T-helper 1 cell treated with Interleukin-12 subunit alpha and Interleukin-12 subunit beta and Interleukin-4 antibody, amounts not matched to agents 30 μg/mL and 1 μg/mL, for 36 hours (primary cell): ENCODE data around the gene ARL15.

Experiments
- H3K27ac Mint-ChIP-seq: one replicate; pipeline ENCODE4 v1.8.0; 2021; ENCODE audit warnings: mild to moderate bottlenecking, mixed read lengths
- H3K27me3 Mint-ChIP-seq: one replicate; pipeline ENCODE4 v1.8.0; 2021; ENCODE audit warnings: low read depth, mixed read lengths
- H3K36me3 Mint-ChIP-seq: one replicate; pipeline ENCODE4 v1.8.0; 2021; ENCODE audit warnings: low read depth, mixed read lengths
- H3K4me1 Mint-ChIP-seq: one replicate; pipeline ENCODE4 v1.8.0; 2021; ENCODE audit warnings: low read depth, mixed read lengths
- H3K4me3 Mint-ChIP-seq: one replicate; pipeline ENCODE4 v1.8.0; 2021; ENCODE audit warnings: mild to moderate bottlenecking, moderate library complexity, mixed read lengths
- H3K9me3 Mint-ChIP-seq: one replicate; pipeline ENCODE4 v1.8.0; 2021; ENCODE audit warnings: mixed read lengths

ARL15 gene

DNA sequence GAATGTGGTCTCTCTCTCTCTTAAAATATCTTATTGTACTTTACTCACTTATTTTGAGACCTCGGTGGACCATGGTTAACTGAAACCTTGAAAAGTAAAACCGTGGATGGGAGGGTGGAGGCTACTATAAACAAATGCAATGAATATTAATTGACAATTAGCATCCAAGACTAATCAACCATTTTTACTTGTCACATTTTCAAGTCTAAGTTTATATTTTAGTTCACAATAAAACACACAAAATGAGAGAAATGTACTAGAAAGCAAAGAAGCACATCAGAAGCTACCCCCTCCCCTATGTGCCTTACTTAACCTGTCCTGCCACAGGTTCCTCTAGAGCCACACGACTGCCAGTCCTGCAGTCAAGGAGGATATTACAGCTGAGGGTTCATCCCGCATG, 4.6 kb downstream of the ARL15 start:
- peaks cover 23% of the 10 kb centered on the region for H3K4me1 Mint-ChIP-seq

DNA sequence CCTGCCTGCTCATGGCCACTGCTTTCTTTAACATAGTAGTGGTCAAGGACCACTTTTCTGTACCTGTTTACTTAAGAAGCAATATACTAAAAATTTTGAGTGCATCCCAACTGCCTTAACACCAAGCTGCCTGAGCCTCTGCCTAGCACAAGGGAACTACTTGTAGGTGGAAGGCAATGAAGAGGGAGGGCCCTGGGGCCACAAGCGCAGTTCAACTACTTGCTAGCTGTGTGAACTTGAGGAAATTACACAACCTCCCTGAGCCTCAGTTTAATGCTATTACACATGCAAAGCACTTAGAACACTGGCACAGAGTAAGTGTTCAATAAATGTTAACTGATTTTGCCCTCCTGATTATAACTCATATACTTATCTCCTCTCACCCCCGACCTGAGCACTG, 6.3 kb downstream of the ARL15 start:
- Mint-ChIP-seq H3K9me3 (no peaks in the 10 kb centered on the region), H3K27me3 (no peaks in the 10 kb centered on the region), H3K4me1 (peaks cover 11% of the 10 kb centered on the region), H3K36me3 (no peaks in the 10 kb centered on the region), H3K27ac (no peak overlapping the region), H3K4me3 (no peak overlapping the region)

More for the DNA sequence above, 4.6 kb downstream of the ARL15 start:
- H3K9me3 Mint-ChIP-seq: no peaks in the 10 kb centered on the region
- H3K4me3 Mint-ChIP-seq: no peak overlapping the region
- peaks cover 2% of the 10 kb centered on the region for H3K36me3 Mint-ChIP-seq
- no peak overlapping the region for H3K27ac Mint-ChIP-seq
- no peaks in the 10 kb centered on the region for H3K27me3 Mint-ChIP-seq

DNA sequence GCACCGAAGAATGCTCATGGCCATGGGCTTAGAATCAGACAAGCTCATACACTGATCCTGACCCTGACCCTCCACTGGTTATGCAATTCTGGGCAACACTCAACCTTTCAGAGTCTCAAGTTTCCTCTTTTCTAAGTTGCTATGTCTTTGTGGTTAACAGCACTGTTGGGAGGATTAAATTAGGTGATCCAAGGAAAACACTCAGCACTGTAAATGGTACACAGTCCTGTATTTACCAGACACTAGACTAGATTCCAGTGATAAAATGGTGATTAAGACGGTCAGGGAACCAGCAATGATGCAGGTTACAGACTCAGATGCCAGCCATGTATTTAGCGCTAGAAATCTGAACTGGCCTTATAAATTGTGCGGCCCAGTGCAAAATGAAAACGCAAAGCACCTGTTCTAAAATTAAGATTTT, 8.1 kb downstream of the ARL15 start:
- no peaks in the 10 kb centered on the region for H3K27me3 Mint-ChIP-seq
- no peak overlapping the region for H3K4me3 Mint-ChIP-seq
- no peak overlapping the region for H3K27ac Mint-ChIP-seq
- no peaks in the 10 kb centered on the region for H3K9me3 Mint-ChIP-seq
- no peaks in the 10 kb centered on the region for H3K36me3 Mint-ChIP-seq
- H3K4me1 Mint-ChIP-seq: peaks cover 8% of the 10 kb centered on the region

DNA sequence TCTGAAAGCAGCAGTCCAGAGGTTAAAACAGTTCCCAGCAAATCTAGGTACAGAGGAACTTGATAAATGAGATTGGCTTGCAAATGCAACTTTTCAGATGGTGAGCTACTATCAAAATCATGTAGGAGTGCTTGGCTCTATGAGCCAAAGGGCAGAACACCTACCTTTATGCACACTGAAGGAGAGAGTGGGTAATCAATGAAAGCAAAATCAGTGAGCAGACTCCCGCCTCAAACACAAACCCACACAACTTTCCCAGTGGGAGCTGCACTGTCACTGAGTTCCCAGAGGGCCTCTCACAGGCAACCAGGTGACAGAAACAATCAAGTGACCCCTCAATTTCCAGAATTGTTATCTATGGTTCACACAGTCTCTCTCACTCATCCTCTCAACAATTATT, 8.5 kb downstream of the ARL15 start:
- H3K4me3 Mint-ChIP-seq: no peak overlapping the region
- no peaks in the 10 kb centered on the region for H3K27me3 Mint-ChIP-seq
- no peaks in the 10 kb centered on the region for H3K36me3 Mint-ChIP-seq
- H3K9me3 Mint-ChIP-seq: no peaks in the 10 kb centered on the region
- H3K27ac Mint-ChIP-seq: no peak overlapping the region
- H3K4me1 Mint-ChIP-seq: peaks cover 8% of the 10 kb centered on the region

DNA sequence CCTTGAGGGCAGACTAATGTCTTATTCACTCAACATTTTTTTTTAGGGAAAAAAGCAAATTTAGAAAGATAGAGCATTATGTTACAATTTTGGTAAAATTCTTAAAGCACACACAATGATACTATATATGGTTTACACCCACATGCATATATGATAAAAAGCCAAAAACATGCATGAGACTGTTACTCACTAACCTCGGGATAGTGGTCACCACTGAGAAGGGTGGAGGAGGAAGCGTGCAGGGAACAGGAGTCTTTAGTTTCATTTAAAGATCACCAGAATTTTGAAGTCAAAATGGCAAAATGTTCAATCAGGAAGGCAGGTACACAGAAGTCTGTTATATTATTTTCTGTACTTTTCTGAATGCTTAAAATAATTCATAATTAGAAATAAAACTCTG, 9.2 kb downstream of the ARL15 start:
- no peaks in the 10 kb centered on the region for H3K9me3 Mint-ChIP-seq
- no peaks in the 10 kb centered on the region for H3K27me3 Mint-ChIP-seq
- H3K36me3 Mint-ChIP-seq: no peaks in the 10 kb centered on the region
- peaks cover 8% of the 10 kb centered on the region for H3K4me1 Mint-ChIP-seq
- no peak overlapping the region for H3K4me3 Mint-ChIP-seq
- H3K27ac Mint-ChIP-seq: no peak overlapping the region

DNA sequence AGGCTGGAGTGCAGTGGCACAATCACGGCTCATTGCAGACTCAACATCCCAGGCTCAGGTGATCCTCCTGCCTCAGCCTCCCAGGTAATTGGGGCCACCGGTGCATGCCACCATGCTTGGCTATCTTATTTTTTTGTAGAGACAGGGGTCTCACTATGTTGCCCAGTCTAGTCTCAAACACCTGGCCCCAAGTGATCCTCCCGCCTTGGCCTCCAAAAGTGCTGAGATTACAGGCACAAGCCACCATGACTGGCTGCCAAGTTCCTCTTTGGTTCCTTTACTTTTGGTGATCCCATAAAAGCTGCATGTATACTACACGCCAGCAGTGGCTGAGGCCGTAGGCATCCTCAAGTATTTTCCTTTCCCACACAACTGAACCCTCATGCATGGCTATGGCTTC, 11.4 kb downstream of the ARL15 start:
- Mint-ChIP-seq H3K4me1 (peaks cover 8% of the 10 kb centered on the region), H3K9me3 (no peaks in the 10 kb centered on the region), H3K27me3 (no peaks in the 10 kb centered on the region), H3K27ac (no peak overlapping the region), H3K36me3 (no peaks in the 10 kb centered on the region), H3K4me3 (no peak overlapping the region)

DNA sequence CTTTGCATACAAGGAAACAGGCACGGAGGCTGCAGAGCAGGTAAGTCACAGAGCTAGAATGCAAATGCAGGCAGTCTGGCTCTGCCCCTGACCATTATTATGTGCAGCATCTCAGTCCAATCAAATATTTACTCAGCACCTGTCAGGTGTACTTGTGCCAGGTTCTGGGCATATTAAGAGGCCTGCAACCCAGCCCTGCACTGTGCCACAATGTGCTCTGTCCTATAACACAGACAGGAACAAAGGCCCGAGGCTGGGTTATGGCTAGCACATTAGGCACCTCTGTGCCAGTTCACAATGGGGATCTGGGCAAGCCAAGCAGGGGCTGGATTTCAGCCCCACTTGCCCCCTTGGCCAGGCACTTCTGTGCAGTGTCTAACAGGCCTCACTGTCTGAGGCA, 14.0 kb downstream of the ARL15 start:
- H3K9me3 Mint-ChIP-seq: no peaks in the 10 kb centered on the region
- H3K27ac Mint-ChIP-seq: no peak overlapping the region
- H3K4me1 Mint-ChIP-seq: peaks cover 3% of the 10 kb centered on the region
- H3K27me3 Mint-ChIP-seq: no peaks in the 10 kb centered on the region
- H3K36me3 Mint-ChIP-seq: no peaks in the 10 kb centered on the region
- H3K4me3 Mint-ChIP-seq: no peak overlapping the region

DNA sequence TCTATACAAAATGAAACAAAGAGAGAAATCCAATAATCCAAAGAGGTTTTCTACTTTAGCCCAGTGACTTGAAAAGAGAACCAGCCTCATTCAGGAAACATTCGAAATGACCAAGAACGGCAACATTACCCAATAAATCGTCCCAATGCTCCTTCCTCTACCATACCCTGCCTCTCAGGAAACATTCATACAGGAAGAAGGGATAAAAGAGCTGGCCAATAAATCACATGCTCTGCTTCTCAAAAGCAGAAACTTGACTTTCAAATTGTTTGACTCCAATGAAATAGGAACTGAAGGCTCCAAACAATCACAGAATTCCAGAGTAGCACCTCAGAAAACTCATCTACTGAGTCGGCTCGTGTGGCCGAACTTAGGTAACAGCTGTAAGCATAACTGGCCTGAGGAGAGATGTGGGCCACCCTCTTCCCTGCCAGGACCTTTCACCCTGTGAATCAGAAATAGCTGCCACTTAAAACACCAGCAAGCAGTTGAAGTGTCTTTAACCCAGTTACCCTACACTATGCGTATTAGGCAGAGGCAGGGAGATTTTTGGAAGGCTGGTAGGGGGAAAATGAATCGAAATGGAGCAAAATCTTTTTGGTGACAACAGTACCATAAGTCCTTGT, 14.6 kb downstream of the ARL15 start:
- Mint-ChIP-seq H3K4me1 (no peaks in the 10 kb centered on the region), H3K27me3 (no peaks in the 10 kb centered on the region), H3K4me3 (no peak overlapping the region), H3K36me3 (no peaks in the 10 kb centered on the region), H3K9me3 (no peaks in the 10 kb centered on the region), H3K27ac (no peak overlapping the region)

DNA sequence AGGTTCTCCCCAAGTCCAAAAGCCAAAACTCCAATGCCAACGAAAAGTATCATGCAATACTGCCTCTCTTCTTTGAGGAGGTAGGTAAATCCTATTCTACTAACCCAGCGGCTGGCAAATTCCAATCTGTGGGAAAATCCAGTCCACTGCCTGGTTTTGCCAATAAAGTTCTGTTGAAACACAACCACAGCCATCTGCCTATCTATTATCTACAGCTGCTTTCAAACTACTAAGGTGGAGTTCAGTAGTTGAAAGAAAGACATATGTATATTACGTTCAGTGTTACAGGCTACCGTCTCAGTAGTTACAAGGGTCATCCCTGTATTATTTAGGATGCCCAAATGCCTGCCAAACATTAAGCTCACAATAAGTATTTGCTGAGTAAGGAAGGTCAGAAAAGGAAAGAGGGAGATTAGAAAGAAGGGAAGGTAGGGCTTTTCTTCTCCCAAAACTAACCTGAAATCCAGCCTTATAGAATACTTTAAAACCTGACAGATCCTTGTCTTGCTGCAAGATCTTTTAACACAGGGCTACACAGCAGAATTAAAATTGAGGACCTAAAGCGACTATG, 16.2 kb downstream of the ARL15 start:
- Mint-ChIP-seq H3K27ac (no peak overlapping the region), H3K36me3 (no peaks in the 10 kb centered on the region), H3K4me1 (peaks cover 3% of the 10 kb centered on the region), H3K4me3 (no peak overlapping the region), H3K9me3 (peaks cover 2% of the 10 kb centered on the region), H3K27me3 (no peaks in the 10 kb centered on the region)

DNA sequence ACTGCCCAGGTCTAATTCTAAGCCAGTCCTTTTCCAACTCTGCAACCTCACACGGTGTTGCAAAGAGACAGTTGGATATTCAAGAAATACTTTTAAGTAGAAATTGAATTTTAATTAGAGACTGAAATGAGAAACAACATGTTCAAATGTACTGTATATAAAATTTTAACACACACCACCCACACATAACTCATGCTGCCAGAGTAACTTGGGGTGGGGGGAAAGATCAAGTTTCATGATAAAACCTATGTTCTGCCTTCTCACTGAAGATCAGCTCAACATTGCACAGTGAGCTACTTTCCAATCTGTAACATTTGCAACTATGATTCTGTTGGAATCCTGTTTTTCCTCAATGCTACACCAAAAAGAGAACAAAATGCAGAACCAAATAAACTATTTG, 17.5 kb downstream of the ARL15 start:
- peaks cover 3% of the 10 kb centered on the region for H3K4me1 Mint-ChIP-seq
- H3K36me3 Mint-ChIP-seq: no peaks in the 10 kb centered on the region
- H3K27me3 Mint-ChIP-seq: no peaks in the 10 kb centered on the region
- peaks cover 12% of the 10 kb centered on the region for H3K9me3 Mint-ChIP-seq
- H3K27ac Mint-ChIP-seq: no peak overlapping the region
- H3K4me3 Mint-ChIP-seq: no peak overlapping the region

DNA sequence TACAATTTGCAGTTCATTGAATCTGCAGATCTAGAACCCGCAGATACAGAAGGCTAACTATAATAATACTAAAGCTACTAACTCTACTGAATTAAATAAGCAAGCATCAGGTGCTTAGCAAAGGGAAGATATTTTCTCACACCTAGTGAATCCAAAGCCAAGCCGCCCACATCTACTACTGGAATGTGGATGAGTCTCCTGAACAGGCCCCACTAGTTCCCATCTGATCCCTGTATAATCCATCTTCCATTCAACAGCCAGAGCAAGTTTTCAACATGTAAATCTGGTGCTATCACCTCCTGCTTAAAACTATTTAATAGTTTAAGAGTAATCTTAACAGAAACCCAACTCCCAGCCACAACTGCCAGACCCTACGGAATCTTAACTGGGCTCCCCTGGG, 18.9 kb downstream of the ARL15 start:
- Mint-ChIP-seq H3K27ac (no peak overlapping the region), H3K4me1 (peaks cover 3% of the 10 kb centered on the region), H3K36me3 (no peaks in the 10 kb centered on the region), H3K4me3 (no peak overlapping the region), H3K27me3 (no peaks in the 10 kb centered on the region), H3K9me3 (peaks cover 13% of the 10 kb centered on the region)

DNA sequence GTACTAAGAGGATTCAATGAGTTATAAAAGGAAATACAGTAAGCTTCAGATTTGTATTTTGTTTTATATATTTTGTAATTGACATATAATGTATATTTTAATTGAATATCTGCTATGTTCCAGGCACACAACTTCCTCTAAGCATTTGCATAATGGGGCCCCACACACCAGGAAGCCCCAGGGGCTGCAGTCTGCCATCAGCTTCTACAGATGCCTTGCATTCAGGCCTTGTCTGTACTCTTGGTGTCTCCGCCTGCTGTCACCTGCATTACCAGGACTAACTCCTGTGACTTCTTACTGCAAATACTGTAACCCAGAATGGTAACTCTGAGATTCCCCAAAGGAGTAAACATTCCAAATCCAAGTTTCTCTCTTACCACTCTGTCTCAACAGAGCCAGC, 20.6 kb downstream of the ARL15 start:
- Mint-ChIP-seq H3K9me3 (peaks cover 21% of the 10 kb centered on the region), H3K4me3 (no peak overlapping the region), H3K36me3 (no peaks in the 10 kb centered on the region), H3K27ac (no peak overlapping the region), H3K27me3 (no peaks in the 10 kb centered on the region), H3K4me1 (peaks cover 3% of the 10 kb centered on the region)

DNA sequence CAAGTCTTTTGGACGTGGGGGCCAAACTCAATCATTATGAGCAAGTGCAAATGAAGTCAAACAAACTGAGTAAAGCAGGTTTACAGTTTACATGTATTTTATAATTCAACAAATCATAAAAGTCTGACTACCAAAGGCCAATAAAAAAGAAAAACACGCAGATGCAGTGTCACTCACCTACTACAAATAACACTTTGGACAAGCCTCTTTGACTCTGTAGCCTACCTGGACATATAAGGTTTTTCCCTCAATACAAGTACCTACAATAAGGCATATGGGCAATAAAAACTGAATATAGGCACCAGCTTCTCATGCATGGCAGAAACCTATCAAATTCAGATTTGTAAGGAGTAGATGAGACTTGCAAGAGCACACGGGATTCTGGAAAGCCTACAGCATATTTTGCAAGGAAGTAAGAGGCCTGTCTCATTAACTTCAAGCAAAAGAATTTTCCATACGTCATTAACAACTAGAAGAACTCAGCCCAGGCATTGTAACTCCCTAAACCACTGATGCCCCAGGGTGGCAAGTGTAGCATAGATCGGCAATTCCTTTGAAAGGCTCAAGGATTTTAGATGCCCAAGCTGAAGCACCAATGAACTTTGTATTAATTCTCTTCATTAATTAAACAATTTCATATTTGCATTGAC, 21.7 kb downstream of the ARL15 start:
- H3K9me3 Mint-ChIP-seq: peaks cover 27% of the 10 kb centered on the region
- no peaks in the 10 kb centered on the region for H3K27me3 Mint-ChIP-seq
- peaks cover 3% of the 10 kb centered on the region for H3K4me1 Mint-ChIP-seq
- peaks cover 1% of the 10 kb centered on the region for H3K36me3 Mint-ChIP-seq
- H3K4me3 Mint-ChIP-seq: no peak overlapping the region
- H3K27ac Mint-ChIP-seq: no peak overlapping the region

DNA sequence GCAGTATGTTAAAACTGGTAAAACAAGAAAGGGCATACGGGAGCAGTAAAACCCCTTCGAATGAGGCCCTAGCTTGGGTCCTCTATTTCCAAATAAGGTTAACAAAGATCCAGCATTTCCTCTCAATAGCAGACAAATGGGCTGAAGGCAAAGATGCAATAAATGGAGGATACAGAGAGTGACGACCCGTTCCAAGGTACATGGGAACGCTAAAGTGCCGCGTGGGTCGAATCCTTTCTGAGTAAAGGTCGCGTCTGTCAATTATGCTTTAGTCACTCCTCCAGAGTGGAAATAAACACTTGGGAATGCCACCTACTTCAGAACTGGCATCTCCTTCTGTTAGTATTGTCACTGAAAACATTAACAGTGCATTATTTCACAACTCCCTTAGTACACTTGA, 24.7 kb downstream of the ARL15 start:
- Mint-ChIP-seq H3K4me3 (no peak overlapping the region), H3K27ac (no peak overlapping the region), H3K36me3 (peaks cover 1% of the 10 kb centered on the region), H3K4me1 (peaks cover 3% of the 10 kb centered on the region), H3K9me3 (peaks cover 30% of the 10 kb centered on the region), H3K27me3 (no peaks in the 10 kb centered on the region)

DNA sequence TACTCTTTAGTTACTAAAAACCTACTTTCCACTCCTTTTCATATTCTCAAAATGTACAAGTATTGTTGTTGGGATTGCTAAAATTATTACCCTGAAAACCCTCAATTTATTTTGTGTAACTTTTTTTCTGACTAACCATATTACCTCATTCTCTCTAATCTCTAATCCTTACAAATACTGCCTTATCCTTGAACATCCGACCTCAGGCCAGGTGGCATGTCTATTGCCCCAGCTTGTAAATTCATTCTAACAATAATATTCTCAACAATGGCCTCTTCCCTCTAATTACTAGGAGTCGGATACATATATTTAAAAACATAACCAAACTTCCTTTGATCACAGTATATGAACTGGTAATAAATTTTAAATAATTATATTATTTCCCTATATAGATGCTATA, 25.8 kb downstream of the ARL15 start:
- H3K4me1 Mint-ChIP-seq: no peaks in the 10 kb centered on the region
- no peak overlapping the region for H3K27ac Mint-ChIP-seq
- no peak overlapping the region for H3K4me3 Mint-ChIP-seq
- H3K27me3 Mint-ChIP-seq: no peaks in the 10 kb centered on the region
- peaks cover 1% of the 10 kb centered on the region for H3K36me3 Mint-ChIP-seq
- peaks cover 30% of the 10 kb centered on the region for H3K9me3 Mint-ChIP-seq
